Activated CD8-positive, alpha-beta memory T cell treated with anti-CD3 and anti-CD28 coated beads, Interleukin-2, amount 50 U/mL, for 4 hours (primary cell): ENCODE data around the gene C1orf174.

Source experiments
- DNase-seq: peaks from one replicate; pipeline ENCODE4 v3.0.0-alpha.2; 2020

Gene C1orf174

DNA sequence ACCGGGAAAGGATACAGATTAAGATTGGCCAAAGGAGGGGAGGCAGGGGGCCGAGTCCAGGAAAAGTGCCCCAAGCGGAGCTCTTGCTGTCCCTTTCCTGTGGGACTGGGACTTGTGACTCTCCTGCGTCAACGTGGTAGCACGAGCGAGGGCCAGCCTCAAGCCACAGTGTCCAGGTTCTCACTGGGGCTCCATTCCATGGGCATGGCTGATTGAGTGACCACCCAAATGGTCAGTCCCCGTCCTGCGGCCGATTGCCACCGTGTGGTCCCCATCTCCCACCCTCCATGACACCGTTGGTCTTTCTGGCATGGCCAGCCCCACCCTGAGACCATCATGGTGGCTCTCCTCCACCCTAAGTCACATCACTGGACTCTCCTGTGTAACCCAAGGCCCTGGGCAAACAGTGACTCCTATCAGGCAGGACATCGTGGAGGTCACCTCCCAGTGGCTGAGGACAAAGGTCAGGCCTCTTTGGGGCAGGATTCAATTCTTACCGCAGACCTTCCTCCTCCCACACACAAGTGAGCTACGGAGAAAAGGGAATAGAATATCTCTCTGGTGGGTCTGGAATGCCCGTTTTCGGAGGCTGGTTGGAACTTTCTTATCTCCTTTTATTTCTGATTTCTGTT is 8.9 kb upstream of the C1orf174 start:
- DNase-seq = peak; percentile 7

GRCh38 chr1:3907621-3908165 is 7.6 kb upstream of the C1orf174 start:
- peak; percentile 9 for DNase-seq

DNA sequence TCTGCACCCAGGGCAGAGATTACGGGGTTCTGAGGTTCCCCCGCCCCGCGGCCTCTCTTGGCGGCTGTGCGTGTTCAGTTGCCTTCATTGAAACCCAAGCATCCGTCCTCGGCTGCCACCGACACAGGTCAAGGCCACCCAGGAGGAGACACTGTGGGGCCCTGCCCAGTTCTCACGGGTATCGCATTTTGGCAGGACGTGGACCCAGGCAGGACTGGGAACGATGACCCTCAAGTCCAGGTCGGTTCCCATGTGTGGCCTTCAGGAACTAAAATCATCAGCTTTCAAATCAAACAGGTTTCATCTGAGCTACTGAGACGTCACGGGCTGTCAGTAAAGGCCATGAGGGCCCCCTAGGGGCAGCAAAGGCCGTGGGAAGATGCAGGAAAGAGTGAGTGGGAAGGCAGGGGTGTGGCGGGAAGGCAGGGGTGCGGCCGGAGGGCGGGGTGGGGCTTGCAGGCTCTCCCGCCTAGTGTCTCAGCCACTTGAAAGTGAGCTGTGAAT is 7.0 kb upstream of the C1orf174 start:
- peak; percentile 29 for DNase-seq

- no peak for DNase-seq
Measured at GRCh38 chr1:3906672-3907020, 6.6 kb upstream of the C1orf174 start.

- DNase-seq = peak; percentile 10
Measured at GRCh38 chr1:3905953-3906671, 6.0 kb upstream of the C1orf174 start.

DNA sequence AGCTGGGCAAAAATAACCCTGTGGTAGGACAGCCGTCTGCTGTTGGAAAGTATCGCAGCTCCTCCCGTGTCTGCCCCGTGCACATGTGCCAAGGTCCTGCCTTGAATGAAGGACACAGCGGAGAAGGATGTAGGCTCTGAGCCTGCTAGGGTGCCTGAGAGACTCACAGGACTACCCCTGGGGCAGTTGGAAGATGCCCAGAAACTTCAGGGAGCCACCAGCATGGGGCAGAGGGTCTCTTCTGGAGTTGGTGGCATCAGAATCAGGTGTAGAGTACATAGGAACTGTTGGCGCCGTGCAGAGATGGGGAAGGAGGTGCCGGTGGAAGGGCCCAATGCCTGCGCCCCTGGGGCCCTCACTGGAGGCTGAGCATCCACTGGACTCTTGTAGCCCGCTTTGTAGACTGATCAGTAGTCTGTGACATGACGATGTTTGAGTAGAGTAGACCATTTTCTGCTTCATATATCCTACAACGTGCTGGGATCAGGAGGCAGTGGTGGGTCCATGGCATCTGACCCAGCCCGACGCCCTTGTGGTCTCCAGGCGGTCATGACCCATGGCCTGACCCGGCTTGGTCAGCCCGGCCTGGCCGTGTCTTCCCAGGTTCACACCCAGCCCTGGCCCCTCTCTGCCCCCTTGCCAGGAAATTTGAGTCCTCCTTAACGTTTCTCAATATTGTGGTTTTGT is 5.3 kb upstream of the C1orf174 start:
- DNase-seq = peak; percentile 9

GRCh38 chr1:3904843-3905185 is 4.7 kb upstream of the C1orf174 start:
- peak; percentile 1 for DNase-seq

- DNase-seq = no peak
Measured at GRCh38 chr1:3904006-3904842, 4.2 kb upstream of the C1orf174 start.

GRCh38 chr1:3903141-3904005 is 3.3 kb upstream of the C1orf174 start:
- DNase-seq = no peak

DNA sequence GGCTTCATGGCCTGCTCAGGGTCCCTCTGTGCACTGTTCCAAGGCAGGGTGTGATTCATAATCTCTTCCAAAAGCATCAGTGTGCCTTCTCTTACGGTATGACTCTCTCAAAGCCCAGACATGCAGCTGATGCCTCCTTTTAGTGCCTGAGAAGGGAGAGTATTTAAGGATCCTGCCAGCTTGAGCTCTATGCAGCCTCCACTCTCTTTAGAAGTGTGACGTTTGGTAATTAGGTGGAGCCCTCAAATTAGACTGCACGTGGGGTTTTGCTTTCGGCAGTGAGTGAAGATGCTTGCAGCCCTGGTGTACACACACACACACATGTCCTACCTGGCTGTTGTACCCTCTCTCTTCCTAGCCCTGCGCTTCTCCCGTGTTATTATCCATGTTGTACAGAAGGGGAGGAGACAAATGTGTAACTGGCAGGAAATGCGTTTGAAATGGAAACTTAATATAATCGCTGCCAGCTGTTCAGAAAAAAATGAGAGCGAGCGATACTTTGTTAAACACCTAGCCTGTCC is 2.6 kb upstream of the C1orf174 start:
- no peak for DNase-seq

GRCh38 chr1:3902111-3902511 is 2.0 kb upstream of the C1orf174 start:
- no peak for DNase-seq

DNA sequence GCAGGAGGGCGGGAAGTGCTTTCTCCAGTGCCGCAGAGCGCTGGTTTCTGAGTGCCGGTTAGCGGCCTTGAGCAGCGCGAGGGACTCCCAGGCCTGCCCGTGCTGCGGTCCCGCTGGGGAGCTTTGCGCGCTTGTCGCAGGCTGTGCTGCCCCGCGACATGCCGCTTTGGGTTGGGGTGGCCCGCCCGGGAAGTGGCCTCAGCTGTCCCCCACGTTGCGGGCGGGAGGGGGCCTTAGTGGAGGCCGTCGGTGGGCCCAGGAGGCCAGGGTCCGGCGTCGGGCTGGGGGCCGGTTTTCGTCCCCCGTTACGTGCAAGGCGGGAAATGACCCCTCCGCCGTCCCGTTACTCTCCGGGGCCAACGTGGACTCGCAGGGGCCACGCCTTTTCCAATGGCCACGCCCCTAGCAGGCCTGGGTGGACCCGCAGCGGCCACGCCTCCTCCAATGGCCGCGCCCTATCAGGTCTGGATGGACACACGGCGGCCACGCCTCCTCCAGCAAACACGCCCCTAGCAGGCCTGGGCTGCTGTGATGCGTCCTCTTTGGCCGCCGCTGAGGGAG is 977 bp upstream of the C1orf174 start:
- peak; percentile 76 for DNase-seq

- DNase-seq = no peak
Measured at GRCh38 chr1:3899754-3900149, 320 bp downstream of the C1orf174 start.

GRCh38 chr1:3898994-3899753 is 898 bp downstream of the C1orf174 start:
- no peak for DNase-seq

DNA sequence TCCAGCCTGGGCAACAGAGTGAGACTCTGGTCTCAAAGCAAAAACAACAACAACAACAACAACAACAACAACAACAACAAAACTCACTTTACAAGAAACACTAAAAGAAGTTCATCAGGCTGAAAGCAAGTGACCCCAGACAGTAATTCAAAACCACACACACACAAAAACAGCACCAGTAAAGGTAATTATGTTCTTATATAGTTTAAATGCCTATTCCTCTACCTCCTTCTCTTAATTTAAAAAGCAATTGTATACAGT is 1.7 kb downstream of the C1orf174 start:
- no peak for DNase-seq

- DNase-seq = no peak
Measured at GRCh38 chr1:3896396-3897000, 3.6 kb downstream of the C1orf174 start.

DNA sequence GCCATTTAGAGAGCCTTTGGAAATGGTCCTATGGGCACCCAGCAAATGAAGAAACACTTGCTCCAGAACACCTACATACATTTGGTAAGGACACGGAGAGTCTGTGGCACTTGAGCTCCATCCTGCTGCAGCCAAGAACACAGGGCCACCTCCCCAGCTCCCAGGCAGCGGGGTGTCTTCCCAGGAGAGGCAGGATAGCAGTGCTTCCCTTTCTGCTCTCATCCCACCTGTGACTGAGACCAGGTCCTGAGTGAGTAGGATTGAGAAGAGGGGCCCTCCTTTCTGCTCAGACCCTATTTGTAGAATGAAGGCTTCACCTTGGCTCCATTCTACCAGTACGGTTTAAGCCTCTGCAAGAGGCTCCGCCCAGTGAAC is 4.1 kb downstream of the C1orf174 start:
- no peak for DNase-seq

- DNase-seq = no peak
Measured at GRCh38 chr1:3895279-3895950, 4.7 kb downstream of the C1orf174 start.

DNA sequence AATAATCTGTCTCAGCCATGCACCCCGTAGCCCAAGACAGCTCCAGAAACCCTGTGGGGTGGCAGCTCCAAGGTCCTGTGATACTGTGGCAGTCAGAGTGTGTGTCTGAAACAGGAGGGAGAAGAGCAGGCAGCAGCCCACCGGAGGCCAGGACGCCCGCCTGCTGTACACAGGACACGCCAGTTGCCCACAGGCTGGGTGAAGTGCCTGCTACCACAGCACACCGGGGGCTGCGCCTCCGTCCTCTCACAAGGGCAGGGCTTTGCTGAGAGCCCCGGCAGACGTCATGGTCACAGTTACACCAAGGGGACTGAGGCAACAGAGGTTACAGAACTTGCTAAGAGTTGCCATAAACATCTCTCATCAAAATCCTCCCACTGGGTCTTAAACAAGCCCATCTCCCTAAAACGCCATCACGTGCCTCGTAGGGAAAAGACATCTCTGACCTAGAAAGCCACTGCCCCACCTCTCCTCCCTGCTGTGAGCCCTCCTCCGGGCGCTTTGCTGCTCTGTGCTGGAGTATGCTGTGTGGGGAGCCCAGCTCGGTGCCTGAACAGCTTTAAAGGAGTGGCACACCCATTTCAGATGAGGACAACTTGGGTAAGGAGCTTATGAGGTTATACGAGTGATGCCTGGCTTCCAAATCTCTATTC is 5.3 kb downstream of the C1orf174 start:
- no peak for DNase-seq
